SK-N-SH (cell line): ENCODE measurements around the gene RREB1. TPM values are rescaled to one million over a fixed set of nuclear protein-coding genes. Genes with fewer than 3 reads are reported as not detected.

Experiments used
- CTCF ChIA-PET: fragments of 300-600, 350-600 bp; formaldehyde crosslinking; extraction: SDS; loops from one replicate; lab custom pipeline; 2021; lab: Yijun Ruan, JAX
- POLR2A ChIA-PET: fragments of 350-600 bp; sonication (Branson Sonifier 250); formaldehyde crosslinking; extraction: SDS; loops from one replicate; lab custom pipeline; 2020; ENCODE audit warnings: antibody characterized with exemption, inconsistent platforms; lab: Yijun Ruan, JAX
- DNase-seq: peaks from one replicate; pipeline ENCODE4 v3.0.0; 2012
- H2AFZ ChIP-seq: fragments of 200-600 bp; sonication (generic); 2 replicates; pipeline ENCODE4 v1.8.1; 2016; ENCODE audit warnings: antibody characterized with exemption, mild to moderate bottlenecking, low read depth
- H3F3A ChIP-seq: fragments of 200-600 bp; sonication (generic); replicated peaks from 2 replicates; pipeline ENCODE3; 2016; ENCODE audit warnings: antibody characterized with exemption, mild to moderate bottlenecking; ENCODE audit not compliant: insufficient read depth
- H3K27ac ChIP-seq, 2 experiments: fragments of 200-500 bp in 1 of 2; fragments of 200-600 bp in 1 of 2; sonication (Bioruptor generic) in 1 of 2; sonication (generic), shearing (Covaris generic) in 1 of 2; 2 replicates each; pipeline versions ENCODE4 v1.5.1 to v1.6.1; 2014 to 2016; ENCODE audit warnings: low read depth in 2 of 2, inconsistent platforms in 1 of 2, low read length in 1 of 2, mild to moderate bottlenecking in 1 of 2, mixed read lengths in 1 of 2
- H3K27me3 ChIP-seq: fragments of 200-600 bp; sonication (generic), shearing (Covaris generic); 2 replicates; pipeline ENCODE4 v1.6.1; 2016; ENCODE audit warnings: mixed run types; ENCODE audit not compliant: insufficient read depth
- H3K36me3 ChIP-seq, 2 experiments: fragments of 200-500 bp in 1 of 2; fragments of 200-600 bp in 1 of 2; sonication (Bioruptor generic) in 1 of 2; sonication (generic) in 1 of 2; replicated peaks in 1 of 2; 2 replicates each; pipeline versions ENCODE3 to v1.5.1; 2014 to 2016; ENCODE audit warnings: low read length in 1 of 2, mild to moderate bottlenecking in 1 of 2; ENCODE audit not compliant: insufficient read depth in 2 of 2, control insufficient read depth in 1 of 2
- H3K4me1 ChIP-seq, 2 experiments: fragments of 200-500 bp in 1 of 2; fragments of 200-600 bp in 1 of 2; sonication (Bioruptor generic) in 1 of 2; sonication (generic), shearing (Covaris generic) in 1 of 2; 2 replicates each; pipeline versions ENCODE4 v1.5.1 to v1.6.1; 2014 to 2016; ENCODE audit warnings: low read depth in 1 of 2, low read length in 1 of 2, mixed run types in 1 of 2; ENCODE audit not compliant: insufficient read depth in 2 of 2, control insufficient read depth in 1 of 2
- H3K4me2 ChIP-seq: fragments of 200-600 bp; sonication (generic), shearing (Covaris generic); 2 replicates; pipeline ENCODE4 v1.6.1; 2017; ENCODE audit warnings: mixed run types
- H3K4me3 ChIP-seq, 2 experiments: fragments of 200-500 bp in 1 of 2; fragments of 200-600 bp in 1 of 2; sonication (Bioruptor generic) in 1 of 2; sonication (generic), shearing (Covaris generic) in 1 of 2; 2 replicates each; pipeline versions ENCODE4 v1.5.1 to v1.8.1; 2014 to 2016; ENCODE audit warnings: low read depth in 2 of 2, inconsistent platforms in 1 of 2, low read length in 1 of 2, mild to moderate bottlenecking in 1 of 2, mixed read lengths in 1 of 2, moderate library complexity in 1 of 2
- H3K79me2 ChIP-seq: fragments of 200-600 bp; sonication (generic); 2 replicates; pipeline ENCODE4 v1.8.1; 2017; ENCODE audit warnings: mild to moderate bottlenecking; ENCODE audit not compliant: insufficient read depth
- H3K9ac ChIP-seq: fragments of 200-600 bp; sonication (generic); 2 replicates; pipeline ENCODE4 v1.6.1; 2017; ENCODE audit warnings: mixed run types
- H3K9me2 ChIP-seq: fragments of 200-600 bp; sonication (generic); 2 replicates; pipeline ENCODE4 v1.6.1; 2017; ENCODE audit warnings: mixed run types
- H3K9me3 ChIP-seq: fragments of 200-600 bp; sonication (generic); 2 replicates; pipeline ENCODE4 v1.6.1; 2017; ENCODE audit warnings: mixed run types, mild to moderate bottlenecking, moderate library complexity
- H4K20me1 ChIP-seq: fragments of 200-600 bp; sonication (generic); 2 replicates; pipeline ENCODE4 v1.6.1; 2017; ENCODE audit warnings: mild to moderate bottlenecking, mixed run types; ENCODE audit not compliant: insufficient read depth
- GATA2 ChIP-seq: sonication (generic); formaldehyde crosslinking; IDR thresholded peaks from 2 replicates; pipeline ENCODE4 v1.5.0; 2020; ENCODE audit warnings: mild to moderate bottlenecking, missing genetic modification reagents
- IRF3 ChIP-seq: fragments of 150-350 bp; IDR thresholded peaks from 2 replicates; pipeline ENCODE4 v1.6.1; 2016; ENCODE audit warnings: mild to moderate bottlenecking, low read depth, low read length
- JUND ChIP-seq: IDR thresholded peaks from 2 replicates; pipeline ENCODE4 v1.4.0; 2012
- PBX3 ChIP-seq: IDR thresholded peaks from 2 replicates; pipeline ENCODE4; 2012
- RXRA ChIP-seq: IDR thresholded peaks from 2 replicates; pipeline ENCODE4 v1.4.0; 2012; ENCODE audit warnings: low read depth, mild to moderate bottlenecking, borderline replicate concordance
- SIN3A ChIP-seq: IDR thresholded peaks from 2 replicates; pipeline ENCODE4 v1.6.1; 2012; ENCODE audit warnings: low read depth, mild to moderate bottlenecking, low read length, moderate library complexity, borderline replicate concordance
- USF2 ChIP-seq: fragments of 150-350 bp; IDR thresholded peaks from 2 replicates; pipeline ENCODE4 v1.6.1; 2017; ENCODE audit warnings: antibody characterized with exemption, low read length, low read depth, borderline replicate concordance
- WGBS: methylation state at CpG from one replicate; pipeline ENCODE4 v1.1.6; 2017; ENCODE audit warnings: low lambda C conversion rate; 5-methylcytosine and 5-hydroxymethylcytosine counted together
- polyA plus RNA-seq, 3 experiments: library from polyadenylated mRNA; depleted of rRNA; stranded (reverse); fragments of >200 nt; gene quantifications; 2 replicates each; pipeline ENCODE4 v1.2.3, GENCODE V29; 2012

RREB1 gene
- polyA plus RNA-seq, 1 of the 3 experiments (the other 2 are of a cell fraction): 2.0 TPM

GRCh38 chr6:7165002-7165889, 57.5 kb downstream of the RREB1 start:
- Histone ChIP-seq H3K9me3 (no peaks in the 10 kb centered on the region), H3K36me3 (no peaks in the 10 kb centered on the region), H3K9me2 (no peaks in the 10 kb centered on the region), H3K4me2 (no peak overlapping the region), H3K79me2 (peaks cover 87% of the 10 kb centered on the region), H3K27ac (no peak overlapping the region), H3F3A (peaks cover 1% of the 10 kb centered on the region), H4K20me1 (peaks cover 22% of the 10 kb centered on the region), H3K4me1 (peaks cover 9 to 34% of the 10 kb centered on the region in 2 experiments; a peak in 3 of 4 replicates), H3K9ac (no peak overlapping the region), H2AFZ (no peak overlapping the region), H3K27me3 (no peaks in the 10 kb centered on the region), H3K4me3 (no peak overlapping the region)
- DNase-seq: no peak
- CTCF ChIA-PET: interaction anchor here (1.2 kb wide), 1 partner anchor 79 kb away, joined by 3 read pairs; no protein-coding TSS in a partner anchor
- 63% methylated on average over 9 of the region's 11 CpGs for WGBS
- TF ChIP-seq GATA2: no peak
- TF ChIP-seq IRF3: no peak
- TF ChIP-seq USF2: no peak
- no peak for TF ChIP-seq RXRA
- POLR2A ChIA-PET: no interaction called here

GRCh38 chr6:7165890-7166267, 58.1 kb downstream of the RREB1 start:
- Histone ChIP-seq H3K27ac (no peak overlapping the region), H4K20me1 (peaks cover 22% of the 10 kb centered on the region), H2AFZ (no peak overlapping the region), H3K9me2 (no peaks in the 10 kb centered on the region), H3K36me3 (no peaks in the 10 kb centered on the region), H3K4me2 (no peak overlapping the region), H3K9me3 (no peaks in the 10 kb centered on the region), H3K27me3 (no peaks in the 10 kb centered on the region), H3K9ac (no peak overlapping the region), H3K4me1 (peaks cover 9 to 38% of the 10 kb centered on the region in 2 experiments; a peak in 3 of 4 replicates), H3K4me3 (no peak overlapping the region), H3K79me2 (peaks cover 86% of the 10 kb centered on the region), H3F3A (no peaks in the 10 kb centered on the region)
- CTCF ChIA-PET: interaction anchor here (0.6 to 1.6 kb wide), 2 partner anchors 9 to 123 kb away, joined by 3 read pairs; no protein-coding TSS in a partner anchor
- WGBS: no CpG with 5 or more reads among the region's 4 CpGs
- POLR2A ChIA-PET: no interaction called here
- no peak for DNase-seq
- TF ChIP-seq JUND (no peak), PBX3 (no peak), SIN3A (no peak)
